ENCODE measurements around the gene COPG1. TPM values are rescaled to one million over a fixed set of nuclear protein-coding genes. Genes with fewer than 3 reads are reported as not detected.

Gene COPG1
- total and polyA plus RNA-seq, 2 of the 13 experiments (the other 11 are each of a cell fraction or from before 2014, with no cell fraction given): 98.6 to 166 TPM

DNA sequence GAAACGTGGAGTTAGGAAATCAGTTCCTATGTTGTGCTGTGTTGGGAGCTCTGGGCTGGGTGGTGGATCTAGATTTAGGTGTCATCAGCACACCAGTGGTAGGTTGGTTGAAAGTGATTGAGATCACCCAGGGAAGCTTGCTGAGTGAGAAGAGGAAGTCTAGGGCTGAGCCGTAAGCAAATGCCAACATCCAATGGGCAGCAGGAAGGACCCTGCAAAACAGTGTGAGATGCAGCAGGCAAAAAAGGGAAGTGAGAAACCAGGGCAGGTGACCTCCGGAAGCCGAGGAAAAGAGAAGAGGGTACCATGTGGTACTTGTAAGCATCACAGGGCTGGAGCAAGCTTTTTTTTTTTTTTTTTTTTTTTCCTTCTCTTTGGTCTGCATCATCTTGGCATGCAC, 15.9 kb upstream of the COPG1 start (continued):
- TF ChIP-seq, protein P1, sequence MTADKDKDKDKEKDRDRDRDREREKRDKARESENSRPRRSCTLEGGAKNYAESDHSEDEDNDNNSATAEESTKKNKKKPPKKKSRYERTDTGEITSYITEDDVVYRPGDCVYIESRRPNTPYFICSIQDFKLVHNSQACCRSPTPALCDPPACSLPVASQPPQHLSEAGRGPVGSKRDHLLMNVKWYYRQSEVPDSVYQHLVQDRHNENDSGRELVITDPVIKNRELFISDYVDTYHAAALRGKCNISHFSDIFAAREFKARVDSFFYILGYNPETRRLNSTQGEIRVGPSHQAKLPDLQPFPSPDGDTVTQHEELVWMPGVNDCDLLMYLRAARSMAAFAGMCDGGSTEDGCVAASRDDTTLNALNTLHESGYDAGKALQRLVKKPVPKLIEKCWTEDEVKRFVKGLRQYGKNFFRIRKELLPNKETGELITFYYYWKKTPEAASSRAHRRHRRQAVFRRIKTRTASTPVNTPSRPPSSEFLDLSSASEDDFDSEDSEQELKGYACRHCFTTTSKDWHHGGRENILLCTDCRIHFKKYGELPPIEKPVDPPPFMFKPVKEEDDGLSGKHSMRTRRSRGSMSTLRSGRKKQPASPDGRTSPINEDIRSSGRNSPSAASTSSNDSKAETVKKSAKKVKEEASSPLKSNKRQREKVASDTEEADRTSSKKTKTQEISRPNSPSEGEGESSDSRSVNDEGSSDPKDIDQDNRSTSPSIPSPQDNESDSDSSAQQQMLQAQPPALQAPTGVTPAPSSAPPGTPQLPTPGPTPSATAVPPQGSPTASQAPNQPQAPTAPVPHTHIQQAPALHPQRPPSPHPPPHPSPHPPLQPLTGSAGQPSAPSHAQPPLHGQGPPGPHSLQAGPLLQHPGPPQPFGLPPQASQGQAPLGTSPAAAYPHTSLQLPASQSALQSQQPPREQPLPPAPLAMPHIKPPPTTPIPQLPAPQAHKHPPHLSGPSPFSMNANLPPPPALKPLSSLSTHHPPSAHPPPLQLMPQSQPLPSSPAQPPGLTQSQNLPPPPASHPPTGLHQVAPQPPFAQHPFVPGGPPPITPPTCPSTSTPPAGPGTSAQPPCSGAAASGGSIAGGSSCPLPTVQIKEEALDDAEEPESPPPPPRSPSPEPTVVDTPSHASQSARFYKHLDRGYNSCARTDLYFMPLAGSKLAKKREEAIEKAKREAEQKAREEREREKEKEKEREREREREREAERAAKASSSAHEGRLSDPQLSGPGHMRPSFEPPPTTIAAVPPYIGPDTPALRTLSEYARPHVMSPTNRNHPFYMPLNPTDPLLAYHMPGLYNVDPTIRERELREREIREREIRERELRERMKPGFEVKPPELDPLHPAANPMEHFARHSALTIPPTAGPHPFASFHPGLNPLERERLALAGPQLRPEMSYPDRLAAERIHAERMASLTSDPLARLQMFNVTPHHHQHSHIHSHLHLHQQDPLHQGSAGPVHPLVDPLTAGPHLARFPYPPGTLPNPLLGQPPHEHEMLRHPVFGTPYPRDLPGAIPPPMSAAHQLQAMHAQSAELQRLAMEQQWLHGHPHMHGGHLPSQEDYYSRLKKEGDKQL (CRISPR knock-in tag; IDR thresholded peaks at IDR 0.05; ENCODE audit: low read depth): no peak
- TF ChIP-seq DNMT1 (CRISPR knock-in tag; IDR thresholded peaks at IDR 0.05): no peak
- TF ChIP-seq ZNF282 (IDR thresholded peaks at IDR 0.05; ENCODE audit: partially characterized antibody): no peak
- TF ChIP-seq MIER2 (CRISPR knock-in tag; IDR thresholded peaks at IDR 0.05): no peak
- no peak for TF ChIP-seq HNF1B (CRISPR knock-in tag; IDR thresholded peaks at IDR 0.05)
- TF ChIP-seq ZNF234 (CRISPR knock-in tag; conservative IDR thresholded peaks at IDR 0.05): no peak
- TF ChIP-seq XBP1 (CRISPR knock-in tag; IDR thresholded peaks at IDR 0.05): no peak
- TF ChIP-seq ZNF652 (CRISPR knock-in tag; IDR thresholded peaks at IDR 0.05; ENCODE audit: borderline replicate concordance, low read depth): no peak
- TF ChIP-seq NCOR1 (IDR thresholded peaks at IDR 0.05; ENCODE audit: borderline replicate concordance, low read length): no peak
- no peak for TF ChIP-seq KAT7 (CRISPR knock-in tag; IDR thresholded peaks at IDR 0.05; ENCODE audit: borderline replicate concordance)
- no peak for TF ChIP-seq SNAI1 (CRISPR knock-in tag; IDR thresholded peaks at IDR 0.05; ENCODE audit: borderline replicate concordance)
- TF ChIP-seq IRF9 (CRISPR knock-in tag; IDR thresholded peaks at IDR 0.05; ENCODE audit: borderline replicate concordance): no peak
- no peak for TF ChIP-seq HBP1 (CRISPR knock-in tag; IDR thresholded peaks at IDR 0.05; ENCODE audit: low read depth)
